ENCODE results near the gene BCL2L15. TPM values are rescaled to one million over a fixed set of nuclear protein-coding genes. Genes with fewer than 3 reads are reported as not detected.

BCL2L15 gene
- total RNA-seq, 2 donors from 2014 or later, result 1.1 to 1.3 TPM

DNA sequence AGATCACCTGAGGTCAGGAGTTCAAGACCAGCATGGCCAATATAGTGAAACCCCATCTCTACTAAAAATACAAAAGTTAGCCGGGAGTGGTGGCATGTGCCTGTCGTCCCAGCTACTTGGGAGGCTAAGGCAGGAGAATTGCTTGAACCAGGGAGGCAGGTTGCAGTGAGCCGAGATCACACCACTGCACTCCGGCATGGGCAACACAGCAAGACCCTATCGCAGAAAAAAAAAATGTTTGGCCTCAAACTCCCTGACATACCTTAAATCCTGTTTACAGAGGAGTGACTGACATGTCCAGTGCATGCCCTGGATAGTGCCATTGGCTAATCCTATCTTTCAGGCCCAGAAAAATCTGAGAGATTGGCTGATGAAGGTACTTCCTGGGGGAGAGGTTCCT is 29.6 kb upstream of the BCL2L15 start:
- no peak overlapping the region for H3K27ac Mint-ChIP-seq
- H3K36me3 Mint-ChIP-seq, result peaks cover 4 to 11% of the 10 kb centered on the region in 2 donors
- ATAC-seq, result no peak
- DNase-seq (ENCODE audit: low spot score in 2 of 2), result no peak
- H3K9me3 Mint-ChIP-seq, result no peaks in the 10 kb centered on the region

DNA sequence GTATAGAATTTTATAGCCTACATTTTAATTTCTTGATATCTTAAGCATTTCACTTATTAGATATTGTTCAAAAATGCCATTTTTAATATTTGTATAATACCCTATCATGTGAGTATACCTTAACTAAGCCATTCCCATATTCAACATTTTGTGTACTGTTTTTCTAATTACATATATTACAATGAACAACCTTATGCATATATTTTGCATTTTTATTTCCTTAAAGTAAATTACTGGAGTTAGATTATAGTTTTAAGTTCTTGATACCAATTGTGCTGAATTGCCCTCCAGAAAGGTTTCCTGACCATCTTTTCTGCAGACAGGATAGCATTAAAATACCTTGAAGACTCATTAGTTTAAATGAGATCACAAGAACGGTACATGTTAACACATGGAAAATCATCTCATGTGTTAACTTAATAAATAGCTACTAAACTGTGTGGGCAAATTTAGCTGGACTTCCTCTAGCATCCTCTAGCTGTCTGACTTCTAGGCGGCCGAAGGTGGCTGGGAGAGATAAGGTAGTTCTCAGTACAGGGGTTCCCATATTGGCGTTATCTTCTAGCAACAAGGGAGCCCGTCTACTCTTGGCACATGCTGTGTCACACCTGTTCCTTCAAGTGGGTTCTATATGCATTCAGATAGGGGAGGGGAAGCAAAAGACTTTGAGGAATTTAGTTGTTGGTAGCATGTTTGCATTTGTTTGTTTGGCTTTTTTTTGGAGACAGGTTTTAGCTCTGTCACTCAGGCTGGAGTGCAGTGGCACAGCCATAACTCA is 26.7 kb upstream of the BCL2L15 start:
- DNase-seq (ENCODE audit: low spot score in 2 of 2) (no peak), ATAC-seq (no peak)
- Mint-ChIP-seq H3K36me3 (peaks cover 12 to 18% of the 10 kb centered on the region in 2 donors), H3K9me3 (no peaks in the 10 kb centered on the region), H3K27ac (peak overlapping the region in 1 of 2 donors; percentile 38)

GRCh38 chr1:113913312-113913668 is 25.9 kb upstream of the BCL2L15 start:
- ATAC-seq (no peak), DNase-seq (ENCODE audit: low spot score in 2 of 2) (no peak)
- H3K36me3 Mint-ChIP-seq, result peaks cover 12 to 20% of the 10 kb centered on the region in 2 donors
- H3K9me3 Mint-ChIP-seq, result no peaks in the 10 kb centered on the region
- no peak overlapping the region for H3K27ac Mint-ChIP-seq

- Mint-ChIP-seq H3K36me3 (peaks cover 12 to 25% of the 10 kb centered on the region in 2 donors), H3K27ac (no peak overlapping the region), H3K9me3 (no peaks in the 10 kb centered on the region)
- no peak for DNase-seq (ENCODE audit: low spot score in 2 of 2)
- ATAC-seq, result no peak
Observed at GRCh38 chr1:113912594-113913311, 25.4 kb upstream of the BCL2L15 start.

DNA sequence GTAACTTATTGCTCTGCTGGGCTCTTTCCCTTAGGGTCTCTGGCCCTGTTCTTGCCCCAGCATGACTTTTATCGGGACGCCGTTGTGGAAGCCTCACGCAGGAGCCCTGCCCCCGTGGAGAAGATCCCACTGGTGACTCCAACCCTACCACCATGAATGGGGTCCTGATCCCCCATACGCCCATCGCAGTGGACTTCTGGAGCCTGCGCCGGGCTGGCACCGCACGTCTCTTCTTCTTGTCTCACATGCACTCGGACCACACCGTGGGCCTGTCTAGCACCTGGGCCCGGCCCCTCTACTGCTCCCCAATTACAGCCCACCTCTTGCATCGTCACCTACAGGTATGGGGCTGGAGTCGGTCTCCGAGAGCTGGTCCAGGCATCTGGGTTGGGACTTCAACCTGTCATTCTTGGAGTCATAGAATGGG is 18.1 kb upstream of the BCL2L15 start:
- DNase-seq (ENCODE audit: low spot score in 2 of 2), result peak in 1 of 2 donors; percentile 30
- H3K9me3 Mint-ChIP-seq, result no peaks in the 10 kb centered on the region
- H3K27ac Mint-ChIP-seq, result peak overlapping the region; percentile 92 to 99
- peak in 1 of 2 donors; percentile 1 for ATAC-seq
- H3K36me3 Mint-ChIP-seq, result peaks cover 30 to 46% of the 10 kb centered on the region in 2 donors

DNA sequence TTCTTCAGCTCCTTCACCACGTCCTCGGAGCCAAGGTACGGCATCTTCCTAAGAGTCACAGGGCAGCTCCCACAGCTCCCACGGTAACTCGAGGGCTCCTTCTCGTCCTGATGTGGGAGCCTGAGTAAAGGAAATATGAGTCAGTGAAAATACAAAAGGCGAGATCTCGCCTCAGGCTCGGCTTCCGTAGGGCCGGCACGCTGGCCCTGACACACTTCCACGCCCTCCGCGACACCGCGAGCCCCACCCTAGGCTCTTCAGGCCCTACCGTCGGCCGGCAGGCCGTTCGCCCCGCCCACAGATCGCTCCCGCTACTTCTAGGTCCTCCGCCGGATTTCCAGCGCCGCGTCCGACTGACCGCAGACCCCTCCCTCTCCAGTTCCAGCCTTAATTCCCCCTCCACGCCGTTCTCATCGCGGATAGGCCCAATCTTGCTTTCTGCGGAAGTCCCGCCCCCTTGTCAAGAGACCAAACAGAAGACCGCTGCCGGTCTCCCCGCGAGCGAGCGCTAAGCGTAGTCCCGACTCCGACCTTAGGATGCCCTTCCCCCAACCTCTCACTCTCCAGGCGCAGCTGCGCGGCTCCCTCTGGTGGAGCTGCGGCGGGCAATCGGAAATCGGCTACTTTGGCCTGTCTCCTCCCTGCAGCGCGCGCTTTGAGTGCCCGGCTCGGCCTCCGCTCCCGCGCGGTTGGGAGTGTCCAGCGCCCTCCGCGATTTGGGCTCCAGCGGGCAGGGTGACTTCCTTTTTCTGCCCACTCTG is 17.5 kb upstream of the BCL2L15 start, which contains the start of the genes AP4B1 and DCLRE1B:
AP4B1 (minus strand) TSS at position 126 of the 761 bp plus-strand sequence; CDS start at position 44, 82 bp downstream.
DCLRE1B (plus strand) TSS at position 653 of the 761 bp plus-strand sequence. CDS start 261 bp downstream, outside the sequence.
- H3K27ac Mint-ChIP-seq, result peak within 1 kb of the TSS; percentile 92 to 99
- H3K36me3 Mint-ChIP-seq, result peaks cover 35 to 52% of the 10 kb centered on the region in 2 donors
- peak; percentile 89 to 92 for ATAC-seq
- no peaks in the 10 kb centered on the region for H3K9me3 Mint-ChIP-seq
- peak; percentile 96 to 99 for DNase-seq (ENCODE audit: low spot score in 2 of 2)

- ATAC-seq, result peak in 1 of 2 donors; percentile 50
- DNase-seq (ENCODE audit: low spot score in 2 of 2), result peak in 1 of 2 donors; percentile 7
- peaks cover 40 to 57% of the 10 kb centered on the region in 2 donors for H3K36me3 Mint-ChIP-seq
- H3K9me3 Mint-ChIP-seq, result no peaks in the 10 kb centered on the region
- peak overlapping the region; percentile 92 to 99 for H3K27ac Mint-ChIP-seq
Observed at GRCh38 chr1:113904293-113904673, 16.9 kb upstream of the BCL2L15 start.

DNA sequence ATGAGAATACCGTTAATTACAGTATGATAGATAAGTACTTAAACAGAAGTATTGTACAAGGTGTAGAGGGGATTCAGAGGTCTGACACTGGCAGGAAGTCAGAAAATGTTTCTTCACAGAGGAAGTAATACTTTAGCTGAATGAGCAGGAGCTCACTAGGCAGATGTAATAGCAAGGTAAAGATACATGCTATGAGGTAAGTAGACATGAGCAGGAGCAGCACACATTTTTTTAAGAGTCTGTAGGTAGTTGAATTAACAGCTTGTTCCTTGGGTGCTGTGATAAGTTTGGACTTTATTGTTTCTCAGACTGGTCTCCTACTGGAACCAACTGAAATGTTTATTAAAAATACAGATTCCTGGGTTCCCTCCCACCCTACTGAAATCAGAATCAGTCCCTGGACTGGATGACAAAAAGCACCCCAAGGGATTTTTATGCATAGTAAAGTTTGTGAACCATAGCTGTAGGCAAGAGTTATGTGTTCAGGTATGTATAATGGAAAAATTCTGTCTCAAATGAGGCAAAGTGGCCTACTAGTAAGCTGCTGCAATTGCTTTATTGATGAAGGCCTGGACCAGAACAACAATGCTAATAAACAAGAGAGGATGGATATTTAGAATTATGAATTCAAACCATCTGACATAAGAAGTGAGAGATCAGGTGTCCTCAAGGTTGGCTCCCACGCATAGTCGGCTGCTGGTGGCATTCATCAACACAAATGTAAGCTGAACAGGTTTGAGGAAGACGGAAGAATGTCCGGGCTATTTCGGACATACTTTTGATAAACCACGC is 16.3 kb upstream of the BCL2L15 start:
- H3K36me3 Mint-ChIP-seq, result peaks cover 40 to 63% of the 10 kb centered on the region in 2 donors
- no peak for ATAC-seq
- no peaks in the 10 kb centered on the region for H3K9me3 Mint-ChIP-seq
- DNase-seq (ENCODE audit: low spot score in 2 of 2), result no peak
- H3K27ac Mint-ChIP-seq, result peak overlapping the region; percentile 92 to 99

DNA sequence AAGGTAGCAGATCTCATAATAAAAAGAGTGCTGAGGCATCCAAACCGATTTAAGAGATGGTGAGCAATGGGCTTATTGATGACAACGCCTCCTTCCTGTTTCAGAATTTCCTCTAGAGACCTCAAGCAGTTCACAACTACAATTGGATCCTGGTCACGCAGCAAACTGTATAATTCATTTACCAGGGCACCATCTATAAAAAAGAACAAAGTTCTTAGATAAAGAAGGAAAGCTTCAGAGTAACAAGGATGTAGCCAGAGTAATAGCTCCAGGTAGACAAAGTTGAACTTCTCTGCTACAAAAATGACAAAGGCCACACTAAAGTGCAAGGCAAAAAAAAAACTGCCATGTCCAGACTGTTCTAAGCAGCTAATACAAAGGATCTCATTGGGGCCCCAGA is 13.8 kb upstream of the BCL2L15 start:
- peaks cover 45 to 65% of the 10 kb centered on the region in 2 donors for H3K36me3 Mint-ChIP-seq
- no peak for ATAC-seq
- DNase-seq (ENCODE audit: low spot score in 2 of 2), result no peak
- H3K9me3 Mint-ChIP-seq, result no peaks in the 10 kb centered on the region
- H3K27ac Mint-ChIP-seq, result no peak overlapping the region

GRCh38 chr1:113899111-113899510 is 11.7 kb upstream of the BCL2L15 start:
- no peak overlapping the region for H3K27ac Mint-ChIP-seq
- ATAC-seq, result no peak

GRCh38 chr1:113898241-113898814 is 10.9 kb upstream of the BCL2L15 start:
- no peaks in the 10 kb centered on the region for H3K9me3 Mint-ChIP-seq
- H3K27ac Mint-ChIP-seq, result peak overlapping the region; percentile 43 to 63
- H3K36me3 Mint-ChIP-seq, result peaks cover 30 to 64% of the 10 kb centered on the region in 2 donors
- DNase-seq (ENCODE audit: low spot score in 2 of 2) (no peak), ATAC-seq (peak in 1 of 2 donors; percentile 56)

More at GRCh38 chr1:113899111-113899510, 11.7 kb upstream of the BCL2L15 start:
- Mint-ChIP-seq H3K36me3 (peaks cover 38 to 65% of the 10 kb centered on the region in 2 donors), H3K9me3 (no peaks in the 10 kb centered on the region)
- no peak for DNase-seq (ENCODE audit: low spot score in 2 of 2)

DNA sequence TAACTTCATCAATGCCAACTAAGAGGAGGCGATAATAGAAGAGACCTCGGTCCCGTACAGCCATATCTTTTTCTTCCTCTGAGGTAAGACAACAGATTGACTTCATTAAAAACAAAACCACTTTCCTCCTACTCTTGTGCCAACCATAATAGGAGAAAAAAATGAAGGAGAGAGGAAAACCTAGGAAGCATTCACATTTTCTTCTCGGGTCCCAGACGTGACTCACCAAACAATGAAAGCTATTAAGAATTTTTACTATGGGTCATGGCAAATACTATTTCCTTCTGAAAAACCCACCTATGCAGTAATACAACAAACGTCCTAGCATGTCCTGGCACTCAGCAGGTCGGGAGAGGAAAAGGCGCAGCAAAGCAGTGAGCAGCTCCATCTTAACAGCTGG is 8.6 kb upstream of the BCL2L15 start:
- no peak for ATAC-seq

GRCh38 chr1:113895098-113895497 is 7.7 kb upstream of the BCL2L15 start:
- no peaks in the 10 kb centered on the region for H3K9me3 Mint-ChIP-seq
- DNase-seq (ENCODE audit: low spot score in 2 of 2) (no peak), ATAC-seq (no peak)
- peaks cover 12 to 38% of the 10 kb centered on the region in 2 donors for H3K36me3 Mint-ChIP-seq
- no peak overlapping the region for H3K27ac Mint-ChIP-seq

More for the DNA sequence above, 8.6 kb upstream of the BCL2L15 start:
- Mint-ChIP-seq H3K36me3 (peaks cover 15 to 46% of the 10 kb centered on the region in 2 donors), H3K27ac (no peak overlapping the region), H3K9me3 (no peaks in the 10 kb centered on the region)
- no peak for DNase-seq (ENCODE audit: low spot score in 2 of 2)

DNA sequence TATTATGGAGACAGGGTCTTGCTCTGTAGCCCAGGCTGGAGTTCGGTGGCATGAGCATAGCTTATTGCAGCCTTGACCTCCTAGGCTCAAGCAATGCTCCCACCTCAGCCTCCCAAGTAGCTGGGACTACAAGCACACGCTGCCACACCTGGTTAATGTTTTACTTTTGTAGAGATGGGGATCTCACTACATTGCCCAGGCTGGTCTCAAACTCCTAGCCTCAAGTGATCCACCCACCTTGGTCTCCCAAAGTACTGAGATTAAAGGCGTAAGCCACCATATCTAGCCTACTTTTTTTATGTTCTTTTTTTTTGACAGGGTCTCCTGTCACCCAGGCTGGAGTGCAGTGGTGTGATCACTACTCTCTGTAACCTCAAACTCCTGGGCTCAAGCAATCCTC is 5.9 kb upstream of the BCL2L15 start:
- no peak for DNase-seq (ENCODE audit: low spot score in 2 of 2)
- ATAC-seq, result no peak
- Mint-ChIP-seq H3K27ac (peak overlapping the region in 1 of 2 donors; percentile 19), H3K36me3 (peaks cover 1 to 20% of the 10 kb centered on the region in 2 donors), H3K9me3 (no peaks in the 10 kb centered on the region)

DNA sequence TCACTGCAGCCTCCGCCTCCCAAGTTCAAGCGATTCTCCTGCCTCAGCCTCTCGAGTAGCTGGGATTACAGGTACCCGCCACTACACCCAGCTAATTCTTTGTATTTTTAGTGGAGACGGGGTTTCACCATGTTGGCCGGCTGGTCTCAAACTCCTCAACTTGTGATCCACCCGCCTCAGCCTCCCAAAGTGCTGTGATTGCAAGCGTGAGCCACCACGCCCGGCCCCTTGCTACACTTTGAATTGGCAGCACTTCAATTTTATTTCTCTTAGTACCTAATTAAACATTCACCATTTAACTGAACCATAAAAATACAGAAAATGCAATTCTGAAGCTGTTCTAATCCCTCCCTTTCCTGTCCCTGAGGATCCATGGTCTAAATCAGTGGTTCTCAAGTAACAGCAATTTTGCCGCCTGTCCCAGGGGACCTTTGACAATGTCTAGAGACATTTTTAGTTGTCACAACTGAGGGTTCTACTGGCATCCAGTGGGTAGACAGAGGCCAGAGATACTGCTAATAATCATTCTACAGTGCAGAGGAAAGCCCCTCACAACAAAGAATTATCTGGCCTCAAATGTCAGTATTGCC is 4.3 kb upstream of the BCL2L15 start:
- peaks cover 0 to 10% of the 10 kb centered on the region in 2 donors for H3K36me3 Mint-ChIP-seq
- H3K9me3 Mint-ChIP-seq, result no peaks in the 10 kb centered on the region
- peak overlapping the region in 1 of 2 donors; percentile 22 for H3K27ac Mint-ChIP-seq
- no peak for ATAC-seq
- DNase-seq (ENCODE audit: low spot score in 2 of 2), result no peak
